Measurements from ENCODE around the gene DGKQ.
"Not testable (repeated sequence)": the region's sequence is repeated elsewhere in the genome, so short reads cannot be mapped to it uniquely, and the experiment has no call there.

Gene DGKQ

DNA sequence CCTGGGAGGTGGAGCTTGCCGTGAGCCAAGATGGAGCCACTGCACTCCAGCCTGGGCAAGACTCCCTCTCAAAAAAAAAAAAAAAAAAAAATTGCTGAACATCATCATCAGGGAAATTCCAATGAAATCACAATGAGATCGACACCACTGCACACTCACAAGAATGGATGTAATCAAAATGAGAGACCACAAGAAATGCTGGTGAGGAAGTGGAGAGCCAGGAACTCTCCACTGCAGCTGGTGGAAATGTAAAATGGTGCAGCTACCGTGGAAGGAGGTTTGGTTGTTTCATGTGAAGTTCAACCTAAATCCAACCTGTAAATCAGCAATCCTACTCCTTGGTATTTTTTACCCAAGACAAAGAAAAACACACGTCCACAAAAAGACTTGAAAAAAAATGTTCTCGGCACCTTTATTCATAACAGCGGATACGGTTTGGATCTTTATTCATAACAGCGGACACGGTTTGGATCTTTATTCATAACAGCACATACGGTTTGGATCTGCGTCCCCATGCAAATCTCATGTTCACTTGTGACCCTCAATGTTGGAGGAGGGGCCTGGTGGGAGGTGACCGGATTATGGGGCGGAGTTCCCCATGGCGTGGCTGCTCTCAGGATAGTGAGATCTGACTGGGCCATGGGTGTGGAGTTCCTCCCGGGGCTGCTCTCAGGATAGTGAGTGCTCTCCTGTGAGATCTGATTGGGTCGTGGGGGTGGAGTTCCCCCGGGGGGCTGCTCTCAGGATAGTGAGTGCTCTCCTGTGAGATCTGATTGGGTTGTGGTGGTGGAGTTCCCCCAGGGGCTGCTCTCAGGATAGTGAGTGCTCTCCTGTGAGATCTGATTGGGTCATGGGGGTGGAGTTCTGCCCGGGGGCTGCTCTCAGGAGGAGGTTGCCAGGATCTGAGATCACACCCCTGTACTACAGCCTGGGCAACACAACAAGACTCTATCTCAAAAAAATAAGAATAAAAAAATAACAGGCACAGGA lies 49.0 kb downstream of the DGKQ start:
- no peak for DNase-seq (ENCODE audit: low spot score)

DNA sequence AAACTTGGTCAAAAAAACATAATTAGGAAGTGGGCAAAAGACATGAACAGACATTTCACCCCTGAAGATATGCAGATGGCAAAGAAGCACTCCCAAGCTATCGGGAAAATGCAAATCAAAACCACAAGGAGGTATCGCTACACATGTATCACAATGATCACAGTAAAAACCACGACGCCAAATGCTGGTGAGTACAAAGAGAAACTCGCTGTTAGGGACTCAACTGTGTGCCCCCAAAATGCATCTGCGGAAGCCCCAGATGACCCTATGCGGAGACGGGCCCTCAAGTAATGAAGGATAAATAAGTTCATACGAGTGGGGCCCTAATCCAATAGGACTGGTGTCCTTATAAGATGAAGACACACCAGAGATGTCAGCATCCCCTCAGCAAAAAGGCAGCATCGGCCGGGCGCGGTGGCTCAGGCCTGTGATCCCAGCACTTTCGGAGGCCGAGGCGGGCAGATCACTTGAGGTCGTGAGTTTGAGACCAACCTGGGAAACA lies 51.5 kb downstream of the DGKQ start:
- DNase-seq (ENCODE audit: low spot score) = no peak

DNA sequence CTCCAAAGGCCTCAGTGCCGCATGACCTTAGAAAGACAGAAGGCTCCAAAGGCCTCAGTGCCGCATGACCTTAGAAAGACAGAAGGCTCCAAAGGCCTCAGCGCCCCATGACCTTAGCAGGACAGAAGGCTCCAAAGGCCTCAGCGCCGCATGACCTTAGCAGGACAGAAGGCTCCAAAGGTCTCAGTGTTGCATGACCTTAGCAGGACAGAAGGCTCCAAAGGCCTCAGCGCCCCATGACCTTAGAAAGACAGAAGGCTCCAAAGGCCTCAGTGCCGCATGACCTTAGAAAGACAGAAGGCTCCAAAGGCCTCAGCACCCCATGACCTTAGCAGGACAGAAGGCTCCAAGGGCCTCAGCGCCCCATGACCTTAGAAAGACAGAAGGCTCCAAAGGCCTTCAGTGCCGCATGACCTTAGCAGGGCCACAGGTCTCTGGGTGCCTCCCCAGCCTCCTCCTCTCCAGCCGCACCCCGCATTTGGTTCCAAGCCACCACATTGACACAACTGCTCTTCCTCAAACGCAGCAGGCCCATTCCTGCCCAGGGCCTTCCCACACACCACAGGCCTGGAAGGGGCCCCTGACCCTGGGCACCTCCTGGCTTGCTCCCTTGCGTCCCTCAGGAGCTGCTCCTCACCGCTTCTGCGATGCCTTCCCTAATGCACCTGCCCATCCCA lies 54.2 kb downstream of the DGKQ start:
- not testable (repeated sequence) for DNase-seq (ENCODE audit: low spot score)

DNA sequence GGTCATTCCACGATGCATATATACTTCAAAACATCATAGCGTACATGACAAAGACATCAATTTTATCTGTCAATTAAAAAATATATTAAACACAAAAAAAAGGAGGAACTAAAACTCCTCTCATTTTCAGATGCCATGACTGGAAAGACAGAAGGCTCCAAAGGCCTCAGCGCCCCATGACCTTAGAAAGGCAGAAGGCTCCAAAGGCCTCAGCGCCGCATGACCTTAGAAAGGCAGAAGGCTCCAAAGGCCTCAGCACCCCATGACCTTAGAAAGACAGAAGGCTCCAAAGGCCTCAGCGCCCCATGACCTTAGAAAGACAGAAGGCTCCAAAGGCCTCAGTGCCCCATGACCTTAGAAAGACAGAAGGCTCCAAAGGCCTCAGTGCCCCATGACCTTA lies 54.8 kb downstream of the DGKQ start:
- DNase-seq (ENCODE audit: low spot score) = not testable (repeated sequence)

GRCh38 chr4:917992-918391 lies 55.4 kb downstream of the DGKQ start:
- DNase-seq (ENCODE audit: low spot score) = no peak

- DNase-seq (ENCODE audit: low spot score) = no peak
Measured at GRCh38 chr4:917466-917865, 55.9 kb downstream of the DGKQ start.

DNA sequence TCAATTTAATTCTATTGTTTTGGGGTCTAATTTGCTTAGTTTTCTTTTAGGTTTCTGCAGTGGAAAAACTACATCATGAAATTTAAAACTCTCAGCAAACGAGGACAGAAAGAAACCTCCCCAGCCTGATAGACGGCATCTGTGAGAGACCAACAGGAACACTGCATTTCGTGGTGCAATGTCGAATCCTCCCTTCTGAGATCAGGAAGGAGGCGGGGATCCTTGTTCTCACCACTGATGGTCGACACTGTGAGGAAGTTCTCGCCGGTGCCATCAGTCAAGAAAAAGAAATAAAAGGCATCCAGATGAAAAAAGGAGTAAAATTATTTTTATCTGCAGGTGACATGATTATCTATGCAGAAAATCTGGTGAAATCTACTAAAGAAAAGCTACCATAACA lies 57.8 kb downstream of the DGKQ start:
- DNase-seq (ENCODE audit: low spot score) = no peak

DNA sequence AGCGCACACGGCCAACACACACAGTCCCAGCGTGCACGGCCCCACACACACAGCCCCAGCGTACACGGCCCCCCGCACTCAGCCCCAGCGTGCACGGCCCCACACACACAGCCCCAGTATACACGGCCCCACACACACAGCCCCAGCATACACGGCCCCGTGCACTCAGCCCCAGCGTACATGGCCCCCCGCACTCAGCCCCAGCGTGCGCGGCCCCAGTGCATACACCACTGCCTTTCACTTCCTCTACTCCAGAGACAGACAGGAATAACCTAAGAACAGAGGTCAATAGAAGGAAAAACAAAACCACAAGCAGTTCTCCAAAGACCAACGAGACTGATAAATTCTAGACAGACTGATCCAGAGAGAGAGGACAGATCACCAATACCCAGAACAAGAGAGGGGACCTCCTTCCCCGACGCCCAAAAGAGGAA lies 58.3 kb downstream of the DGKQ start:
- DNase-seq (ENCODE audit: low spot score) = no peak

DNA sequence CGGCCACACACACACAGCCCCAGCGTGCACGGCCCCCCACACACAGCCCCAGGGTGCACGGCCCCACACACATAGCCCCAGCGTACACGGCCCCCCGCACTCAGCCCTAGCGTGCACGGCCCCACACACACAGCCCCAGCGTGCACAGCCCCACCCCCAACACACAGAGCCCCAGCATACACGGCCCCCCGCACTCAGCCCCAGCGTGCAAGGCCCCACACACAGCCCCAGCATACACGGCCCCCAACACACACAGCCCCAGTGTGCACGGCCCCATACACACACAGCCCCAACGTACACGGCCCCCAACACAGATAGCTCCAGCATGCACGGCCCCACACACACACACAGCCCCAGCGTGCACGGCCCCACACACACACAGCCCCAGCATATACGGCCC lies 58.8 kb downstream of the DGKQ start:
- no peak for DNase-seq (ENCODE audit: low spot score)

DNA sequence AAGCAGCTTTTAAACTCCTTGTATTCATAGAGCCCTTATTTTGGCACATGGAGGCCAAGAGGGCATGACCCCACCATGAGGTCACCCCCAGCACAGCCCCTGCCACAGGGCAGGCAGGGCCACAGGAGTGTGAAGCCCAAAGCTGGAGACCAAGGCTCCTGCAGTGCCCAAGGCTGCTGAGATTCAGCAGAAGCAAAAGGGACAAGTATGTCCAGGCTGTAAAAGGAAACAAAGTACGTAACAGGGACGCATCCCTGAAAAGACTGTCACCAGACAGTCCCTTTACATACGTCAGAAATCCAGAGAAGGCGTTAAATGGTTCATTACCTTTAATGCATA lies 60.1 kb downstream of the DGKQ start:
- DNase-seq (ENCODE audit: low spot score) = no peak

GRCh38 chr4:912548-913279 lies 60.7 kb downstream of the DGKQ start:
- DNase-seq (ENCODE audit: low spot score) = no peak

- no peak for DNase-seq (ENCODE audit: low spot score)
Measured at GRCh38 chr4:911871-912490, 61.4 kb downstream of the DGKQ start.

DNA sequence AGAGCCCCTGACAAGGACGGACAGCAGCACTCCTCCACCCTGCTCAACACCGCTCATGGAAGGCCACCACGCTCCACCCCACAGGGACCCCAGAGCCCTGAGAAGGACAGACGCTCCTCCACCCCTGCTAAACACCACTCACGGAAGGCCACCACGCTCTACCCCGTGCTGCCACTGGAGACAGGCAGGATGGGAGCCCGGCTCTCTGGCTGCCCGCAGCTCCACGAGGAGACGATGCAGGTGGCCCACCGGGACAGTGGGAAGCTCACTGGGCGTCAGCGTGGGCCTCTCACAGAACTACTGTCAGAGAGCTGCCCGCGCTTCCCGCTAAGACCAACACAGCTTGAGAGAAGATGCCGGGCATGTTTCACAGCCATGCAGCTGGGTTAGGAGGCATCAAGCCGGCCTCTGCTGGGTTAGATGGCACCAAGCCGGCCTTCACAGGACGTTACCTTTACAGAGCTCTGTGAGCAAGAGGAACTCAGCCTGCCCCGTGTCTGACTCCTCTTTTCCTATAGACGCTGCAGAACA lies 62.1 kb downstream of the DGKQ start:
- no peak for DNase-seq (ENCODE audit: low spot score)

- no peak for DNase-seq (ENCODE audit: low spot score)
Measured at GRCh38 chr4:910366-911091, 62.8 kb downstream of the DGKQ start.

DNA sequence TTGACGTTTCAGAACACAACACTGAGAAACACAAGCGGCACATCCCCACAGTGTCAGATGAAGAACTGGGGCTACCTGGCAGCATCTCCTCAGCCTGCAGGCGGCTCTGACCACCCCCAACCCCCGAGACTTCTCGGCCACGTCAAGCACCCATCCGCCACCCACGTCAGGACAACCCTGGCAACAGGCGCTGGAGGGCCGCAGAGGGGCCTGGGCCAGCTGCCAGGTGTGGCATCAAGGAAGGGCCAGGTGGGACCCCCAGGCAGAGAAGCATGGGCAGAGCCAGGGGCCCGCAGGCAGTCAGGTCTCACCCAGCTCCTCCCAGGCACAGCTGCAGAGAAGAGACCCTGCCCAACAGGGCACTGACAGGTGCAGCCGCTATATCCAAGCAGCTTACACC lies 63.5 kb downstream of the DGKQ start:
- DNase-seq (ENCODE audit: low spot score) = no peak

DNA sequence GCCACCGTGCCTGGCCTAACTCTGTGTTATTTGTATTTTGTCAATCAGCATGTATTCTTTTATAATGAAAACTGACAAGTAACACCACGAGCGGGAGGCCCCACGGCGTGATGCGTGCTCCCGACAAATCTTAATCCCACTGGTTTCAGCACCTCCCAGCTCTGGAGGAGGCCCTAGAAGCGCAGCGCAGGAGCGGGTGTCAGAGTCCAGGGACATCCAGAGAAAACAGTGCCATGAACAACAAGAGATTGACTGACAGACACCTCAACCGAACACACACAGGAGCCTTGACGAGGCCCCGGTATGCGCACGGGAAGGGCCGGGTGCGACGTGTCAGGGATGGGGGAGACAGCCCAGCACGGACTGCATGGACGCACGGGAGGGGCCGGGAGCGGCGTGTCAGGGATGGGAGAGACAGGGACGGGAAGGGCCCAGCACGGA lies 64.2 kb downstream of the DGKQ start:
- DNase-seq (ENCODE audit: low spot score) = no peak

Data from RKO (cell line).